ENCODE results near the gene EXTL1.

Gene EXTL1

DNA sequence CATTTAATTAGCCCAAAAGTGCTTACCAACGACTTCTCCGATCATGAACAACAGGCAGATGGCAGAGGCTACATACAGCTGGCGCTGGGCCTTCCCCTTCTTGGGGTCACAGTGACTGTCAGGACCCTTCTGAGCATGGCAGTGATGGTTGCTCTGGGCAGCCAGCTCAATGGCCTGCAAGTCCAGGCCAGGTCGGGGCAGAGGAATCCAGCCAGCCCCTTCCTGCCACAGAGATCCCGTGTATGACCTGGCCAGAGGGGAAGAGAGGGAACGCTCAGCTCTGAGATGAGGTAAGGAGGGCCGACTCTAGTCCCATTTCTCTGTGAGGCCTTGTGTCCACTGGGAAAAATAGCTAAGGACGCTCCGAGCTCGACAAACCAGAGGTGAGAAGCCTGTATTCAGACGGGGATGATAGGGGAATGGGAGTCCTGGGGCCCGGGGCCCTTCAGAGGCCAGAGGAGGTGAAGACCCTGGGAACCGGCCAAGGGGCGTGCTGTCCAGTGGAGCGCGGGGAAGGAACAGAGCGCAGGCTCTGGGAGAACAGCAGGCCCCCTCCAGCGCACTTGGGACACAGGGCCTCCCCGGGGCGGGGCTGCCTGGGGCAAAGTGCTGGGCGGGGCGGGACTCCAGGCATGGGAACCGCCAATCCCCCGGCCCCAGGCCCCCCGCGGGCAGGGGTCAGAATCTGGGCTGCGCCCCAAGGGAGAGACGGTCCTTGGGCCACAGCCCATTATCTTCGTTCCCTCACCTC lies 23.6 kb downstream of the EXTL1 start:
- no peak for DNase-seq

DNA sequence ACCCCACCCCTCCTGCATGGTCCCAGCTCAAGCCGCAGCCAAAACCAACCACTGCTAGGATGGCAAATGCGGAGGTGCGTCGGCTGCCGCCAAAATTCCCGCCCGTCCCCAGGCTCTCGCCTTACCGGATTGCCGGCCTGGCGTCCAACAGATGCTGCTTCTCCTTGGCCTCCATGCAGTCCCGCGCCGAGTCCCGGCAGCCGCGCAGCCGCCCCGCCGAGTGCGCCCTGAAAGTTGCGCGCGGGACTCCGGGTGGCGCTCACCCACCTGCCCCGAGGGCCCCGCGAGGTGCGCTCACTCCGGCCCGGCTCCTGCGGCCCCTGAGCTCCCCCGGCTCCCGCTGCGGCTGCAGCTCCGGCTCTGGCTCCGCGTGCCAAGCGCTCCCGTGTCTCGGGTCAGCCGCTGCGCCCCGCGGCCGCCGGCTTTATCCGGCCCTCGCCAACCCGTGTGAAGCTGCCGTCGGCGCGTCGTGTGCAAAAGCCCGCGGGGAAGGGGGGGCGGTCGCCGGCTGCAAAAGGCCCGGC lies 24.2 kb downstream of the EXTL1 start, which contains the start of gene SLC30A2:
Gene SLC30A2, minus strand, starts transcription at position 397 of the 524 bp plus-strand sequence. Its CDS starts 222 bp downstream, at position 175.
- DNase-seq = no peak

DNA sequence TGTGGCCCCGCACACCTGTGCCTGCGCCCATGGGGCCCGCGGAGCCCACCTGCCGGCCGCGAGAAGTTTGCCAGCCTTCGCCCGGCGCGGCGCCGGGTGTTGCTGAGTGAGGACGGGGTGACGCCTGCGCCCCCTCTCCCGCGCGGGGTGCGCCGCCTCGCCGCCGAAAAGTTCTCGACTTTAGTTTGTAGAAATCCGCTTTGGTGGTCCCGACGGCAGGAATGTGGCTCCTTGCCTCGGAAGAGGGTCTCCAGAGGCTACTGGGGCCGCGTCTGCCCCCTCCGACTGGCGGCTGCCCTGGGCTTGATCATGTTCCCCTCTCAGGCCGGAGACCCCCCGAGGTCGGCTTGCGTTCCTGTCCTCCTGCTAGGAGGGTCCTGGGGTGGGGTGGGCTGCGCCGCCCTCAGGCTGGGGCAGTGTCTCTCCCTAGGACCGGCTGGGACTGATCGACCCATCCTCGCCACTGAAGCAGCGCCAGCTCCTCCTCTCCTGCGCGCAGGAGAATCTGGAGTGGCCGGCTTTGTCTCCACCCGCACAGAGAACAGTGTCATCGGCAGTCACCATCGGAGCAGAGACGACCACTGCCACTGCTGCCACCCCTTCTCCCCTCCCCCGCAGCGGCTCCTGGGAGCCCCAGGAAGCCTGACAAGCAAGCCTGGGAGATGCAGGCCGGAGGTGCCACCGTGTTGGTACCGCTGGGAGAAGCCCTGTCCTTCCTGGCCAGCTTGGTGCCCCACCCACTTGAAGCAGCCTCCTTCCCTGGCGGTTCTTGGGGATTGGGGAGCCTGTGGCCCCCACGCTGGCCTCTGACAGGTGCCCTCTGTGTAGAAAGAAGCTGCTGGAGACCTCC lies 24.9 kb downstream of the EXTL1 start:
- DNase-seq = no peak

DNA sequence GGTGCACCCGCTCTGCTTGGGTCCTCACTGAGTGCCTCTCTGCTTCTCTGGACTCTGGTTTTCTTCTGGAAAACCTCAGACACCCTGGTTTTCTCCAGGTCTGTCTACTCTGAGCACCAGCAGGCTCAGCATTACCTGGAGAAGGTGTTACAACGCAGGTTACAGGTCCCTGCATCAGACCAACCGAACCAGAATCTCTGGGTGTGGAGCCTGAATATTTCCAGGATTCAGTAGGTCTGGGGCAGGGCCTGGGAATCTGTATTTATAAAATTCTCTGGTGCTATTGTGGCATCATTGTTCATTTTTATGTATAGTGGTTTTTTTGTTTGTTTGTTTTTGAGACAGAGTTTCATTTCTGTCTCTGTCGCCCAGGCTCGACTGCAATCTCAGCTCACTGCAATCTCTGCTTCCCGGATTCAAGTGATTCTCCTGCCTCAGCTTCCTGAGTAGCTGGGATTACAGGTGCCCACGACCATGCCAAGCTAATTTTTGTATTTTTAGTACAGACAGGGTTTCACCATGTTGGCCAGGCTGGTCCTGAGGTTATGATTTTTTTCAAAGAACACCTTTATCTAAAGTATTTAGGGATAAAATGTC lies 25.8 kb downstream of the EXTL1 start:
- no peak for DNase-seq

DNA sequence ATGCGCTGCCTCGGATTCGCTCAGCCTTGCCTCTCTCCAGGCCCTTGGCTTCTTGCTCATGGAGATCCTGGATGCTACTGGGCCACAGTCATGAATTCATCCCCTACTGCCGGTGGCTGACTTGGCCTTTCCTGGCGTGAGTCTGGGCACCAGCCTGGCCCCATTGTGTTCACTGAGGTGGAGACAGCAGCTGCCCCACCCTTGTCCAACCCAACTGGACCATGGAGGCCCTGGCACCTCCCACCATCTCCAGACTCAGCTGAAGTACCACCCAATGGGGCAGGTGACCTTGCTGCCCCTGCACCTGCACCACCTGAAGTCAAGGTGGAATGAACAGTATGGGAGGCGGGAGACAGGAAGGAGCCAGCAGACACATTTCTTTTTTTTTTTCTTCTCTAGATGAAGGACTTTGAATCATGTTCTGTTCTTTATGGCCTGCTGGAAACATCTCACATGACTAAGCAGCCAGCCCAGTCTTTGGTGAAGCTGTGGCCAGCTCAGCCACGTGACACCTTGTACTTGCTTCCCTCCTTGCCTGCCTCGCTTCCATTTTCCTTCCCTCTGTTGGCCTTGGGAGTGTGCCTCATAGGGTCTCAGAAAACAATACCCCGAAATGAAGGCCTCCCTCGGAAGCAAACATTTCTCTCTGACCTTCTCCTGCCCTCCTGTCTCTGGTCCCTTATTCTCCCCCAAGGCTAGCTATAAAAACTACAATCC lies 28.1 kb downstream of the EXTL1 start:
- no peak for DNase-seq

DNA sequence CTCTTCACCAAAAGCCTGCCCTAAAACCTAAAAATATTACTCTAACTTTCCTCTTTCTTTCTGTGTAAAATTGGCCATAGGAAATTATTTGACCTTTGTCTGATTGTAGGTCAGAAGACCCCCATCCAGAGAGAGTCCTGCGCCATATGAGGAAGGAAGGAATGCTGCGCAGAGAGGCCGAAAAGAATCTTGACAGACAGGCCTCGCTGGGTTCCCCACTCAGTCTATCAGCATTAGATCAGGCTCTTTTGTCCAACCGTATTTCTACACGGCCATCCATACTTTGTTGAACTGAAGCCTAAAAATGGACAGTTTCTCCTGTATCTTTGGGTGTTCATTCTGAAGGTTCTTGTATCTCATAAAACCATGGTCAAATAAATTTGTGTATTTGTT lies 28.7 kb downstream of the EXTL1 start:
- DNase-seq = no peak

DNA sequence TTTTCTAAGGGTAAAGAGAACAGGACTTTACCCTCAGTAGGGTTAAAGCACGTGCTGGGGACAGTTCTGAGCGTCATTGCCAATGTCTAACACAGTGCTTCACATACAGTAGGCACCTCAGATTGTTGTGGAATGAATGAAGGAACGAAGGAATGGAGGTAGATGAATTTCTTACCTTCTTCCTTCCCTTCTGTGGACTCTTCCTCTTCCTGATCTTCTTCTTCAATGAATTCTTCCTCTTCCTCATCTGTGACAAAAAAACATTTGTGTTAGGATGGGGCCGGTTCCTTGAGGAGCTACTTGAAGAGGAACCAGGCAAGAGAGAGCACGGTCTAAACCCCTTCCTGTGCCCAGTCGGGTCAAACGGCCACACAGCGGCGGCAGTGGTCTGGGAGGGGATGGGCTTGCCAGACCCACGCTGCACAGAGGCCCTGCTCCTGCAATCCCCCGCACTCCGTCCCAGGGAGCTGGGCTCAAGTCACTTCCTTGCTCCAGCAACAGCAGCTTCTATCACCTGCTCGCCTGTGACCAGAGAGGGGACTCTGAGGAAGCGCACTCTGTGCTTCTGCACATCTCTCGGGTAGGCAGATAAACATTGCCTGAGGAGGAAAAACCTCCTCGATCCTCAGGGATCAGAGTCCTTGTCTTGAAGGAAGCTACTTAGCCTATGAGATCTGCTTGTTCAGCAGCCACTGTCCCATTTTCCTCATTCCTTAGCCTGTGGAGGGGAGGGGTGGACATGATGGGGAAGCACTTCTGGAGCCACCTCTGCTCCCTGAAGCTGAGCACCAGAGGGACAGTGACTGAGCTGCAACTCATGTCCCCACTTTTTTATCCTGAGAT lies 32.4 kb downstream of the EXTL1 start:
- no peak for DNase-seq

DNA sequence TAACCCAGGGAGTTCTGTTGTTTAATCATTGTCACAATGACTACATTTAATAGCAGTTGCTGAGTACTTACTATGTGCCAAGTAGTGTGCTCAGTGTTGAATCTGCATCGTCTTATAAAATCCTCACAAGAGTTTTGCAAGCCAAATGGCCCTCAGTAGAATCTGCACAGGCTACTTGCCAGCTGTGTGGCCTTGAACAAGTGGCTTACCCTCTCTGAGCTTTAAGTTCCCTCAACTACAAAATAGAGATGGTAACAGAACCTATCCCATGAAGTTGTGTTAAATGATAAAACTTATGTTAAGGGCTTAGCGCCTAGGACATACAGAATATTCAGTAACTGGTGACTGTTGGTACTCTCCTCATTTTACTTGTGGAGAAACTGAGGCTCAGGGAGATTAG lies 33.5 kb downstream of the EXTL1 start:
- no peak for DNase-seq

DNA sequence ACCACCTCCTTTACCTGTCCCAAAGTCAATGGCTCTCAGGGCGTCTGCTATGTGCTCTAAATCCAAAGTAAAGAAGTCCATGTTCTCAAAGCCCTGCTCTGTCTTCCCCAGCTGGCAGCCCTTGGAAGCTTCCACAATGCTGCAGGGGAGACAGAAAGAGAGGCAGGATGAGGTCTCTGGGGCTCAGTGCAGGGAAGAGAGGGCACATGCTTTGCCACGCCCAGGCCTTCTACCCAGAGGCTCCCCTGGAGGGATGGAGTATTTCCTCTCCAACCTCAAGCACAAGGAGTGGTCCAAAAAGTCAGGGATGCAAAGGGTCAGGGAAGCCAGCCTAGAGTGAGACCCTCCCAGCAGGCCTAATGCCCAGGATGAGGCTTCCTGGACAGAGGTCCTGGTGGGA lies 35.6 kb downstream of the EXTL1 start:
- no peak for DNase-seq

DNA sequence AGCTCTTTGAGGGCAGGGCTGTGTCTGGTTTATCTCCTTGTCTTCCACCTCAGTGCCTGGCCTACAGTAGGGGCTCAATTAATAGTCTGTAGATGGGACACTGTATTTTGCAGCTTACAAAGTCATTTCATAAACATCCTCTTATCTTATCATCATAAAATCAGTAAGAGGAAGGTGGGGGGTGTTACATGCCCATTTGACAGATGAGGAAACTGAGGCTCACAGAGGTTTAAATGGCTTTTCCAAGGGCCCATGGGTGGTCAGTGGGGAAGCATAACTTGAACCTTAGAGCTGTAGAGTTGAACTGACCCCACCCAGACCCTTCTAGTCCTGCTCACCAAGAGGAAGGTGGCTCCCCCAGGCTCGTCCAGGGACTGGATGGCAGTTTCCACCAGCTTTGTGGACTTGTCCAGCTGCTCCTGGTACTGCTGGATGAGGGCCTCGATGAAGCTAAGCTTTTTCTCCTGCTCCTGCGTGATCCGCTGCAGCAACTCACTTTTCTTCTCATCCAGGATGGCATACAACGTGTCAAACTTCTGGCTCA lies 36.5 kb downstream of the EXTL1 start:
- no peak for DNase-seq

DNA sequence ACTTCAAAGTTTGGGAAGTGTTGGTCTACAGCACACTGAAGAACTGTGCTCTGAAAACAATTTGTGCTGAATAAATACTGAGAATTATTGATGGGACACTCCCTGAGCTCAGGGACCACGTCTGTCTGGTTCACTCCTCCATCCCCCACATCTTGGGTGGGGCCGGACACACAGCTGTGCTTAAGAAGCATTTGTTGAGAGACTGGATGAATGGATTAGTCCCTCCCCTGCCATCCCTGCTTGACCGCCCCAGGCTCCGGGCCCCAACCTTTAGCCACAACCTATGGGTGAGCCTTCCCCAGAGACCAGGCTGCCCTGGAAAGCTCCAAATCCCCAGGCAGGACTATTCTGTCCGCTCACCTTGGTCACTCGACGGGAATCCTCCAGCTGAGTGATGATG lies 38.3 kb downstream of the EXTL1 start:
- no peak for DNase-seq

DNA sequence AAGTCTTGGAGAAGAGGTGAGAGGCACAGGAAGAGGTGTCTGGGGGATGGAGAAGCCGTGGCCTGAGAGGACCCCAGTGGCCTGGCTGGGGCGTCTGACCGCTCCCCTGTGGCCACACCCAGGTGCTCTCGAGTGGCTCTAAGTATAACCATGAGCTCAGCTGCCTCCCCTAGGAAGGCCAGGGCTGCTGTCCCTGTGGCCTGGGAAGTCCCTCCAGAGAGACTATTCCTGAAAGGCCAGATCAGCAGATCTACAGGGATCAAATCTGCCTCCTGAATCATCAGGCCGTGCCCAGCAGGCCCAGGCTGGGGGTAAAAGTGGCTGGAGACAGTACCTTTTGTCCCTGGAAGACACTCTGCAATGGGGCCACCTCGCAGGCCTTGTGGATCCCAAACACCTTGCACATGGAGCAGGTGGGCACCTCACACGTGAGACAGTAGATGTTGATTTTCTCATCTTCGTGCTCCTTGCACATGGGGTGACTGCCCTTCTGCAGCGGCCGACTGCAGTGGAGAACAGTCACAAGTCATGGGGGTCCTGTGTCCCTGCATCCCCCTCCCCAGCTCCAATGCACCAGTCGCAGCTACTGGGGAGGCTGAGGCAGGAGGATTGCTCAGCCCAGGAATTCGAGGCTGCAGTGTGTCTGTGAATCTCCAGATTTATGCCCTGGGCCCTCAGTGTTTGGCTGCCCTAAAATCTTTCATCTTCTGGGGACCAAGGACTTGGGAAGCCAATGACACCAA lies 39.4 kb downstream of the EXTL1 start:
- DNase-seq = no peak

DNA sequence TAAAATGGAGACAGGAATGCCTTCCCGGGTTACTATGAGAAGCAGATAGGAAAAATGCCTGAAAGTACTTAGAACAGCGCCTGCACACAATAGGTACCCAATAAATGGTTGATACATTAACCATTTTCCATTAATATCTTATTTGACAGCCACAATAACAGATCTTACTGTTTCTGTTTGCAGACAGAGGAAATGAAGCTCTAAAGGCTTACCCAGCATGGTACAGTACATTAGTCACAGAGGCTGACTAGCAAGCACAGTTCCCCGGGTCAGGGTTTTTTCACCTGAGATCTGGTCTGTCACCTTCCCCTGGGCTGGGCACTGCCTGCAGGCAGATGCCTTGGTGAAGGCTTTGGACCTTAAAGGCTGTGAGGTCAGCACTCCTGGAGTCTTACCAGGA lies 43.0 kb downstream of the EXTL1 start:
- DNase-seq = no peak

DNA sequence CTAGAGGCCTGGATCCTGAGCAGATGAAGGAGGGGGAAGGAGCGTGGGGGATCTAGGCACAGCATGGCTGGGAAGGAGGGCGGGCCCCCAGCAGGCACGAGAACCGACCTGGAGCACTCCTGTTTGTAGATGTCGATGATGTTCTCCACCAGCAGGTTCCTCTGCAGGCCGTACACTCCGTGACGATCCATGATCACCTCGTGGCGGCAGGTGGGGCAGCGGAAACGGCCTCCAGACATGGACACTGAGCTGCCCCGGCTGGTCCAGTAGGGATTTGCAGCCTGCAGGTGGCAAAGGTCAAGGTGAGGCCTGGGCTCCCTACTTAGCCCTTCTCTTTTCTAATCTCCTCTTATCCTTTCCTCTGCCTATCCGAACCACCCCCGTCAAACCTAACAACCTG lies 44.6 kb downstream of the EXTL1 start:
- DNase-seq = no peak

DNA sequence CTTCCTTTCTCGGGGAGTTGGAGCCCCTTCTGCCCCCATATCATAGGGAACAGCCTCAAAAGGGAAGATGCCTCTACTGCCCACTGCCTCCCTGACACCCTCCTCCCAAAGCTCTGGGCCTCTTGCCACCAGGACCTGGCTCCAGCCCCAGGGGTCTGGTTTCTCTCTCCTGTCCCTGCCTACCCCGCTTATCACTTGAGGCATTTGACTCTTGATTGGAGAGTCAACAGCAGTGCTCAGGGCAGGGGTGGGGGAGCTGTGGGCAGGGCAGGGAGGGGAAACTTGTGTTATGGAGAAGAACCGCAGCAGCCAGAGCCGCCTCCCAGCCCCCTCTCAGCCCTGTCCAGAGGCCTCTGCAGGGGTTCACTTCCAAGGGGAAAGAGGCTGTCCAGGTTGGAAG lies 45.3 kb downstream of the EXTL1 start:
- no peak for DNase-seq

DNA sequence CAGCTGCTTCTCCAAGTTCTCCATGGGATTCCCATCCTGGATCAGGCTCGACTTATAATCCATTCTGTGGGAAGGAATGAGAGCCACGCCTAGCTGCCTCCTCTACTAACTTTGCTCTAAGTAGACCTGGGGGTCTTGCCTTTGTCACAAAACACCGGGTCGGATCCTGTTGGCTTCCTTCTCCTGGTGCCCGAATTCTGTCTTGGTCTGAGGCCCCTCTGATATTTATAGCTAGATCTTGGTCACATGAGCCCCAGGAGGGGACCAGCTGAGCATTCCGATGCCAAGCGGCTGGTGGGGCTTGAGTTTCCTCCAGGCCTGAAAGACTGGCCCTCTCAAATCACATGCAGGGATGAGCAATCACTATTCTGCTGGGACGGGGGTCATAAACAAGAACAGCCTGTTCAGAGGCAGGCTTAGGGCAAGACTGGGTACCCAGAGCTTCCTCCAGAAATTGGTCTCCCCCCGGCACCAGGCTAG lies 45.9 kb downstream of the EXTL1 start, which contains the start of gene TRIM63:
Gene TRIM63, minus strand, starts transcription at position 199 of the 480 bp plus-strand sequence. Its CDS starts 136 bp downstream, at position 63.
- DNase-seq = no peak

DNA sequence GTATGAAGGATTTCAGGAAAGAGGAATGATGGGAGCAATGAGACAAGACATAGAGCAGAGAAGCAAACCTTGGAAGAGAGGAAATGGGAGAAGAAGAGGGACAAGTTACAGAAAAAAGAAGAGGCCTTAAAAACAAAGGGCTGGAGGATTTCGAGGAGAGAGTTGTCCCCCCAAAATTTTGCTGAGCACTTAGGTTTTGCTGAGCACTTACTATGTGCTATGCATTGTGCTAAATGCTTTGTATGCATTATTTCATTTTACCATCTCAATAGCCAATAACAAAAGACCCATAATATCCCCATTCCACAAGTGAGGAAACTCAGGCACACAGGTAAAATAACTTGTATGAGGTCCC lies 48.3 kb downstream of the EXTL1 start:
- DNase-seq = no peak

DNA sequence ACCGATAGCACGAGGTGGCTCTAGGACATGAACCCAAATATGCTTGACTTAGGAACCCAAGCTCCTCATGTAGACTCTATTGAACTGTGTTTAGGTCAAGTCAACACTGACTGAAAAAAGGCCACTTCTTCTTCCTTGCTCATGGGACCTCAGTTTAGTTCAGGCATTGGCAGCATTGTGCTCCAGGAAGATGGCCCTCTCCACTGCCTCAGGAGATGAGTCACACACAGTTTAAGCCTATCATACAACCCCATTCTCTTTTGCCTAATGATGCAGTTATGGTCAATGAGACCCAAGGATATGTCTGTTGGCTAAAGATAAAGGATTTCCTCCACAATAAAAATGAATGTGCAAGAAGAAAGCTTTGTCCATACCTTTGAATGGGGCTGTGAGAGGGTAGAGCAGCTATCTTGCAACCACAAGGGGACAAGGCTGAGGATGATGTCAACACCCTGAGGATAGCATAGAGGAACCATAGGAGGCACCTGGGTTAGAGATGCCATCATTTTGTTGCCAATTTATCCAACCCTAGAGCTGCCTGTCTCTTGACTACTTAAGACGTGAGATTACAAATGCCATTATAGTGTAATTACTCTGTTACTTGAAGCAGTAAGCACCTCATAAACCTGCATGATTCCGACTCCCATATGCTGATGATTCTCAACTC lies 48.9 kb downstream of the EXTL1 start:
- no peak for DNase-seq

DNA sequence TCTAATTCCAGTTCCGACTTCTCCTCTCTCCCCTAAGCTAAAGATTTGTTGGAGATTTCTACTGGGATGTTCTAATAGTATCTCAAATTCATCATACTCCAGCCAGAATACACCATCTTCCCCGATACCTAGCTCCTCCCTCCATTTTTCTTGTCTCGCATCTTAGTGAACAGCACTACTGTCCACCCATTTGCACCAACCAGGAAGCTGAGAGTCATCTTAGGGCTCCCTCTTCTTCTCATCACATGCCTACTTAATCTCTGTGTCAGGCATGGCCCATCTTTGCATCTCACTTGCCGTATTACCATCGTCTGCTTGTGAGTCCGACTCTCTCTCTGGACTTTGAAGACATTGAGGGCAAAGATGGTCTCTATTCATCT lies 49.4 kb downstream of the EXTL1 start:
- DNase-seq = no peak

DNA sequence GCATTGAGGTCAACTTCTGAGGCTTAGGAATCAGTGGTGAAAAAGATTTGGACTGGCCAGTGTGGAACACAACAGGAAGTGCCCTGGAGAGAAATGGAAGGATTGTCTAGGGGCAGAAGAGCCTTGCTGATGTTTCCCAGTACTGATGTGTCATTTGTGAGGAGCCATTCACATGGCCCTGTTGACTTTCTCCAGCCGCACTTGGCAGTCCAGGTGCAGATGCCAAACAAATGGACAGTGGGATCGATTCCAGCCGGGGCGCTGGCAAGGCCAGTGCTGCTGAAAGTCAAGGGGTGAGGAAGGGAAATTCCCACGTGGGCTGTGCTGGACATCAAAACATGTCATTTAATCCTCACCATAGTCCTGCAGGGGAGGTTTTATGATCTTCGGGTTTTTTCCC lies 50.7 kb downstream of the EXTL1 start:
- no peak for DNase-seq

Data from stimulated activated CD4-positive, alpha-beta T cell treated with anti-CD3 and anti-CD28 coated beads, Interleukin-2, amount 100 ng/mL, for 48 hours (primary cell).